ENCODE results near the gene PFDN4. TPM values are rescaled to one million over a fixed set of nuclear protein-coding genes. Genes with fewer than 3 reads are reported as not detected.

Gene PFDN4
- polyA plus RNA-seq, 1 donor from 2014 or later = 512 TPM

DNA sequence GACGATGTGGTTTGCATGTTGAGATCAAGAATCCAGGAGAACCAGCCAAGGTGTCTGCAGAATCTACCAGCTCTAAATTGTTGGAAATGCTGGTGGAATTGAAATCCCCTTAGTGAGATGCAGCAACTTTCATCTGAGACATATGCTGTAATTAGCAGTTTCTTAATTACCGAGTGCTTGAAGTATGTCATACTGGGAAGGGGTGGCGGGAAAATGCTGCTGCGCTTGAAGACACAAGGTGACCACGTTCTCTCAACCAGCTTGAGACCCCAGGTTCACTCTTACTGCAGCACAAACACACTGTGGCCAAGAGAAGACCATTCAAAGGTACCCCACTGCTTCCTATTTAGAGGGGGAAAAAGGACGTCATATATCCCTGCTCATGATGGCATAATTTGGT lies 59.0 kb downstream of the PFDN4 start:
- TF ChIP-seq EZH2 (IDR thresholded peaks at IDR 0.05; ENCODE audit: borderline replicate concordance, insufficient read depth, low read length, poor library complexity, severe bottlenecking) (no peak), SMC3 (conservative IDR thresholded peaks at IDR 0.05; ENCODE audit: poor library complexity) (no peak), POLR2AphosphoS5 (IDR thresholded peaks at IDR 0.05) (no peak), EP300 (conservative IDR thresholded peaks at IDR 0.05; ENCODE audit: poor library complexity, severe bottlenecking) (no peak), TAF1 (IDR thresholded peaks at IDR 0.05; ENCODE audit: low read depth) (no peak), RAD21 (conservative IDR thresholded peaks at IDR 0.05) (no peak), MXI1 (conservative IDR thresholded peaks at IDR 0.05; ENCODE audit: poor library complexity, severe bottlenecking) (no peak)
- TF ChIP-seq, protein P1, sequence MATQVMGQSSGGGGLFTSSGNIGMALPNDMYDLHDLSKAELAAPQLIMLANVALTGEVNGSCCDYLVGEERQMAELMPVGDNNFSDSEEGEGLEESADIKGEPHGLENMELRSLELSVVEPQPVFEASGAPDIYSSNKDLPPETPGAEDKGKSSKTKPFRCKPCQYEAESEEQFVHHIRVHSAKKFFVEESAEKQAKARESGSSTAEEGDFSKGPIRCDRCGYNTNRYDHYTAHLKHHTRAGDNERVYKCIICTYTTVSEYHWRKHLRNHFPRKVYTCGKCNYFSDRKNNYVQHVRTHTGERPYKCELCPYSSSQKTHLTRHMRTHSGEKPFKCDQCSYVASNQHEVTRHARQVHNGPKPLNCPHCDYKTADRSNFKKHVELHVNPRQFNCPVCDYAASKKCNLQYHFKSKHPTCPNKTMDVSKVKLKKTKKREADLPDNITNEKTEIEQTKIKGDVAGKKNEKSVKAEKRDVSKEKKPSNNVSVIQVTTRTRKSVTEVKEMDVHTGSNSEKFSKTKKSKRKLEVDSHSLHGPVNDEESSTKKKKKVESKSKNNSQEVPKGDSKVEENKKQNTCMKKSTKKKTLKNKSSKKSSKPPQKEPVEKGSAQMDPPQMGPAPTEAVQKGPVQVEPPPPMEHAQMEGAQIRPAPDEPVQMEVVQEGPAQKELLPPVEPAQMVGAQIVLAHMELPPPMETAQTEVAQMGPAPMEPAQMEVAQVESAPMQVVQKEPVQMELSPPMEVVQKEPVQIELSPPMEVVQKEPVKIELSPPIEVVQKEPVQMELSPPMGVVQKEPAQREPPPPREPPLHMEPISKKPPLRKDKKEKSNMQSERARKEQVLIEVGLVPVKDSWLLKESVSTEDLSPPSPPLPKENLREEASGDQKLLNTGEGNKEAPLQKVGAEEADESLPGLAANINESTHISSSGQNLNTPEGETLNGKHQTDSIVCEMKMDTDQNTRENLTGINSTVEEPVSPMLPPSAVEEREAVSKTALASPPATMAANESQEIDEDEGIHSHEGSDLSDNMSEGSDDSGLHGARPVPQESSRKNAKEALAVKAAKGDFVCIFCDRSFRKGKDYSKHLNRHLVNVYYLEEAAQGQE (IDR thresholded peaks at IDR 0.05; ENCODE audit: borderline replicate concordance) = no peak
- H3K9me3 ChIP-seq (ENCODE audit: low read length) = no peaks in the 10 kb centered on the region
- no peaks in the 10 kb centered on the region for H3K27me3 ChIP-seq (ENCODE audit: insufficient read depth, low read depth, low read length)
- no peak overlapping the region for H3K27ac ChIP-seq (ENCODE audit: low read length)
- H2AFZ ChIP-seq (ENCODE audit: low read depth, low read length) = no peak overlapping the region
- H4K20me1 ChIP-seq (ENCODE audit: insufficient read depth) = no peaks in the 10 kb centered on the region
- no peaks in the 10 kb centered on the region for H3K9me2 ChIP-seq (ENCODE audit: insufficient read depth, low read length)
- H3K79me2 ChIP-seq (replicated peaks; ENCODE audit: insufficient read depth, low read length) = no peaks in the 10 kb centered on the region
- no peaks in the 10 kb centered on the region for H3F3A ChIP-seq (ENCODE audit: insufficient read depth, low read length, poor library complexity, severe bottlenecking)
- no peak overlapping the region for H3K4me2 ChIP-seq (ENCODE audit: low read length)
- H3K4me3 ChIP-seq (ENCODE audit: low read length) = no peak overlapping the region
- H3K9ac ChIP-seq (ENCODE audit: low read length) = no peak overlapping the region
- no peaks in the 10 kb centered on the region for H3K36me3 ChIP-seq (ENCODE audit: insufficient read depth, low read length)

DNA sequence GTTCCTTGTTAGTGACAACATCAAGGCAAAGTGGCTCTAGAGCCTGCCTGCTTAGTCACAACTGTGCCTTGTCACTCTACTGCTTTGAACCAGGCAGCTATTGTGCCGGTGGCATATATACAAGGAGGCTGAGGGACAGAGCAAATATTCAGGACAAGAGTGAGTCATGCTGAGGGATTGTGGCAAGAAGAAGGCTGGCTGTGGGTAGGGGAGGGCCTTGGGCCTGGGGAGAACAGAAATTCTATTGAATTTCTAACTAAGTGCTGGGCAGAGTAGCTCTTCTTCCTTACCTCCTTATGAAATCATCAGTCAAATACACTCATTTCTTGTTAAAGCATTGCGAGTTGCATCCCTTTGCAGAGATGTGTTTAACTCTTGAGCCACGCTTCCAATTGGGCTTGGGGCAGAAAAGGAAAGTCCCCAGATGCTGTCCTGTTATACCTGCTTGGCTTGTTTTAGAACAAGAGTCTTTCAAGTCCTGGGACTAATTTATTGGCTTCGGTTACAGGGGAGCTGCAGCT lies 59.7 kb downstream of the PFDN4 start:
- Histone ChIP-seq H3K9me2 (ENCODE audit: insufficient read depth, low read length) (no peaks in the 10 kb centered on the region), H3K9ac (ENCODE audit: low read length) (no peak overlapping the region), H3K36me3 (ENCODE audit: insufficient read depth, low read length) (no peaks in the 10 kb centered on the region), H3K9me3 (ENCODE audit: low read length) (no peaks in the 10 kb centered on the region), H3K27me3 (ENCODE audit: insufficient read depth, low read depth, low read length) (no peaks in the 10 kb centered on the region), H3F3A (ENCODE audit: insufficient read depth, low read length, poor library complexity, severe bottlenecking) (no peaks in the 10 kb centered on the region), H3K79me2 (replicated peaks; ENCODE audit: insufficient read depth, low read length) (no peaks in the 10 kb centered on the region), H4K20me1 (ENCODE audit: insufficient read depth) (no peaks in the 10 kb centered on the region), H3K4me3 (ENCODE audit: low read length) (no peak overlapping the region), H3K27ac (ENCODE audit: low read length) (no peak overlapping the region), H2AFZ (ENCODE audit: low read depth, low read length) (no peak overlapping the region), H3K4me2 (ENCODE audit: low read length) (no peak overlapping the region)
- no peak for TF ChIP-seq SMC3 (conservative IDR thresholded peaks at IDR 0.05; ENCODE audit: poor library complexity)
- TF ChIP-seq TAF1 (IDR thresholded peaks at IDR 0.05; ENCODE audit: low read depth) = no peak
- no peak for TF ChIP-seq EP300 (conservative IDR thresholded peaks at IDR 0.05; ENCODE audit: poor library complexity, severe bottlenecking)
- no peak for TF ChIP-seq POLR2AphosphoS5 (IDR thresholded peaks at IDR 0.05)
- TF ChIP-seq RAD21 (conservative IDR thresholded peaks at IDR 0.05) = no peak
- TF ChIP-seq, protein P1 (IDR thresholded peaks at IDR 0.05; ENCODE audit: borderline replicate concordance) = no peak
- TF ChIP-seq, protein P2, sequence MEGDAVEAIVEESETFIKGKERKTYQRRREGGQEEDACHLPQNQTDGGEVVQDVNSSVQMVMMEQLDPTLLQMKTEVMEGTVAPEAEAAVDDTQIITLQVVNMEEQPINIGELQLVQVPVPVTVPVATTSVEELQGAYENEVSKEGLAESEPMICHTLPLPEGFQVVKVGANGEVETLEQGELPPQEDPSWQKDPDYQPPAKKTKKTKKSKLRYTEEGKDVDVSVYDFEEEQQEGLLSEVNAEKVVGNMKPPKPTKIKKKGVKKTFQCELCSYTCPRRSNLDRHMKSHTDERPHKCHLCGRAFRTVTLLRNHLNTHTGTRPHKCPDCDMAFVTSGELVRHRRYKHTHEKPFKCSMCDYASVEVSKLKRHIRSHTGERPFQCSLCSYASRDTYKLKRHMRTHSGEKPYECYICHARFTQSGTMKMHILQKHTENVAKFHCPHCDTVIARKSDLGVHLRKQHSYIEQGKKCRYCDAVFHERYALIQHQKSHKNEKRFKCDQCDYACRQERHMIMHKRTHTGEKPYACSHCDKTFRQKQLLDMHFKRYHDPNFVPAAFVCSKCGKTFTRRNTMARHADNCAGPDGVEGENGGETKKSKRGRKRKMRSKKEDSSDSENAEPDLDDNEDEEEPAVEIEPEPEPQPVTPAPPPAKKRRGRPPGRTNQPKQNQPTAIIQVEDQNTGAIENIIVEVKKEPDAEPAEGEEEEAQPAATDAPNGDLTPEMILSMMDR (IDR thresholded peaks at IDR 0.05; ENCODE audit: poor library complexity, severe bottlenecking) = no peak
- TF ChIP-seq MXI1 (conservative IDR thresholded peaks at IDR 0.05; ENCODE audit: poor library complexity, severe bottlenecking) = no peak
- no peak for TF ChIP-seq EZH2 (IDR thresholded peaks at IDR 0.05; ENCODE audit: borderline replicate concordance, insufficient read depth, low read length, poor library complexity, severe bottlenecking)

All from neural cell (in vitro differentiated cells).